Ovary (tissue), 3 donors: ENCODE data around the gene NUPR1.

Experiments used
- EP300 ChIP-seq: sonication (generic); formaldehyde crosslinking; IDR thresholded peaks from one replicate; pipeline ENCODE4 v1.6.1; 2017; ENCODE audit warnings: antibody characterized with exemption
- TF ChIP-seq, protein P1 (sequence below), 3 donors: fragments of 450-650 bp in 2 of 3; fragments of 200-600 bp in 1 of 3; IDR thresholded peaks; one replicate each; pipeline versions ENCODE4 v1.5.1 to v1.8.0; 2016 to 2022; ENCODE audit warnings: antibody characterized with exemption in 3 of 3, mild to moderate bottlenecking in 1 of 3
- donor health status: DM: no; HTN: no; CAD: no.

DNA sequence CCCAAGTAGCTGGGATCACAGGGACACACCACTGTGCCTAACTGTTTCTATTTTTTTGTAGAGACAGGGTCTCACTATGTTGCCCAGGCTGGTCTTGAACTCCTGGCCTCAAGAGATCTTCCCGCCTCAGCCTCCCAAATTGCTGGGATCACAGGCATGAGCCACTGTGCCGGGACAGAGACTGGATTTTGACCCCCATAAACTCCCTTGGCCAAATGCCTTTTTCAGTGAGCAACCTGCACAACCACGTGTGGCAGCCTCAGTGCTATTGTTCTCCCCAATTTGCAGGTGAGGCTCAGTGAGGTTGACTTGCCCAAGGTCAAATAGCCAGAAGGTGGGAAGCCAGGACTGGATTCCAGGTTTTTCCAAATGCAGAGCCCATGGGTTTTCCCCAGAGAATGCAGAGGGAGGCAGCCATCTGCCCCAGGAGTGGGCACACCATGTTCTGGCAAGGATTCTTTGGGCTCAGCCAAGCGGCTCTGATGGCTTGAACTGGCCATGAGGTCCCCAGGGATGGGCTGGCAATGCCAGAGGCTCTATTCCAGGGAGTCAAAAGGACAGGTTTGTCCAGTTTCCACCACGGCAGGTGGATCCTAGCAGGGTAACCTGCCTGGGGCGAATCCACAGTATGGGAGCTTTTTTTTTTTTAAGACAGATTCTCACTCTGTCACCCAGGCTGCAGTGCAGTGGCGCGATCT lies 33.9 kb downstream of the NUPR1 start:
- TF ChIP-seq, protein P1, sequence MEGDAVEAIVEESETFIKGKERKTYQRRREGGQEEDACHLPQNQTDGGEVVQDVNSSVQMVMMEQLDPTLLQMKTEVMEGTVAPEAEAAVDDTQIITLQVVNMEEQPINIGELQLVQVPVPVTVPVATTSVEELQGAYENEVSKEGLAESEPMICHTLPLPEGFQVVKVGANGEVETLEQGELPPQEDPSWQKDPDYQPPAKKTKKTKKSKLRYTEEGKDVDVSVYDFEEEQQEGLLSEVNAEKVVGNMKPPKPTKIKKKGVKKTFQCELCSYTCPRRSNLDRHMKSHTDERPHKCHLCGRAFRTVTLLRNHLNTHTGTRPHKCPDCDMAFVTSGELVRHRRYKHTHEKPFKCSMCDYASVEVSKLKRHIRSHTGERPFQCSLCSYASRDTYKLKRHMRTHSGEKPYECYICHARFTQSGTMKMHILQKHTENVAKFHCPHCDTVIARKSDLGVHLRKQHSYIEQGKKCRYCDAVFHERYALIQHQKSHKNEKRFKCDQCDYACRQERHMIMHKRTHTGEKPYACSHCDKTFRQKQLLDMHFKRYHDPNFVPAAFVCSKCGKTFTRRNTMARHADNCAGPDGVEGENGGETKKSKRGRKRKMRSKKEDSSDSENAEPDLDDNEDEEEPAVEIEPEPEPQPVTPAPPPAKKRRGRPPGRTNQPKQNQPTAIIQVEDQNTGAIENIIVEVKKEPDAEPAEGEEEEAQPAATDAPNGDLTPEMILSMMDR (IDR thresholded peaks at IDR 0.05): no peak
- no peak for TF ChIP-seq EP300
